K562 (cell line): Measurements from ENCODE around the gene ST3GAL3. TPM values are rescaled to one million over a fixed set of nuclear protein-coding genes. Genes with fewer than 3 reads are reported as not detected.

Source experiments
- BRF1 ChIP-seq: IDR thresholded peaks from 3 replicates; pipeline ENCODE4 v1.6.1; 2011; ENCODE audit warnings: borderline replicate concordance, mild to moderate bottlenecking; ENCODE audit not compliant: insufficient read length; ENCODE audit errors: extremely low read depth
- CHD1 ChIP-seq: fragments of 200-600 bp; sonication (generic); IDR thresholded peaks from one replicate; pipeline ENCODE4 v1.6.1; 2012; ENCODE audit warnings: mild to moderate bottlenecking, moderate library complexity, low read length, inconsistent platforms
- FOXM1 ChIP-seq, 2 experiments: fragments of 450-650 bp in 1 of 2; sonication (generic) in 1 of 2; formaldehyde crosslinking in 1 of 2; IDR thresholded peaks; 2 replicates each; pipeline versions ENCODE4 v1.6.1 to v1.9.0; 2017 to 2022; ENCODE audit warnings: low read depth in 2 of 2, mild to moderate bottlenecking in 2 of 2, missing genetic modification reagents in 1 of 2, moderate library complexity in 1 of 2
- MEIS2 ChIP-seq: fragments of 450-650 bp; IDR thresholded peaks from 2 replicates; pipeline ENCODE4 v1.6.1; 2014; ENCODE audit warnings: mild to moderate bottlenecking; ENCODE audit not compliant: partially characterized antibody
- SMAD3 ChIP-seq: fragments of 450-650 bp; formaldehyde crosslinking; conservative IDR thresholded peaks from 2 replicates; pipeline ENCODE4 v1.4.0; 2020; ENCODE audit warnings: mild to moderate bottlenecking
- SNIP1 ChIP-seq: fragments of 450-650 bp; IDR thresholded peaks from 2 replicates; pipeline ENCODE4 v1.7.1; 2017; ENCODE audit warnings: low read depth, mild to moderate bottlenecking
- TARDBP ChIP-seq: fragments of 450-650 bp; IDR thresholded peaks from 2 replicates; pipeline ENCODE4 v1.6.1; 2016
- ZBTB8A ChIP-seq: fragments of 450-650 bp; IDR thresholded peaks from 2 replicates; pipeline ENCODE4 v1.6.1; 2018; ENCODE audit warnings: mild to moderate bottlenecking, moderate library complexity; ENCODE audit not compliant: partially characterized antibody
- ZNF124 ChIP-seq: sonication (generic); formaldehyde crosslinking; IDR thresholded peaks from 2 replicates; pipeline ENCODE4 v1.8.1; 2022; ENCODE audit warnings: missing genetic modification reagents
- ZNF197 ChIP-seq: fragments of 200-800 bp; sonication (Bioruptor generic); IDR thresholded peaks from 2 replicates; pipeline ENCODE4 v1.6.1; 2016; ENCODE audit warnings: low read depth, missing genetic modification characterization, missing compliant biosample characterization
- ZNF445 ChIP-seq: fragments of 250-450 bp; sonication (Bioruptor Pico); IDR thresholded peaks from 2 replicates; pipeline ENCODE4 v1.4.0; 2020; ENCODE audit warnings: low read depth, mild to moderate bottlenecking, moderate library complexity
- ZNF586 ChIP-seq: fragments of 450-650 bp; formaldehyde crosslinking; conservative IDR thresholded peaks from 2 replicates; pipeline ENCODE4 v1.4.0; 2020; ENCODE audit warnings: mild to moderate bottlenecking, moderate library complexity
- polyA plus RNA-seq, 8 experiments: library from polyadenylated mRNA; depleted of rRNA in 4 of 8; stranded (reverse) in 5 of 8; unstranded in 3 of 8; fragments of >200 nt; fragmentation: Nextera tagmentation in 2 of 8; fragmentation: Illumina TruSeq in 1 of 8; extraction: Ambion mirVana in 2 of 8; extraction: Trizol in 1 of 8; gene quantifications; 2 replicates each; pipeline versions ENCODE4 v1.2.1 to v1.2.3, GENCODE V29; 2011 to 2014; ENCODE audit warnings: inconsistent platforms in 1 of 8, missing spikeins in 1 of 8
- total RNA-seq, 7 experiments: library from RNA; depleted of rRNA in 6 of 7; stranded (reverse); fragments of >200 nt in 6 of 7; fragmentation: Illumina TruSeq in 2 of 7; extraction: Trizol in 2 of 7; gene quantifications; 2 replicates each; pipeline versions ENCODE4 v1.2.1 to v1.2.3, GENCODE V29; 2011 to 2021; ENCODE audit warnings: low replicate concordance in 1 of 7
- TF ChIP-seq, protein P1 (sequence below): sonication (generic); formaldehyde crosslinking; IDR thresholded peaks from 2 replicates; pipeline ENCODE4 v1.8.1; 2022; ENCODE audit warnings: missing genetic modification reagents
- TF ChIP-seq, protein P2 (sequence below): fragments of 250-450 bp; sonication (Bioruptor Pico); IDR thresholded peaks from 2 replicates; pipeline ENCODE4 v1.8.0; 2021; ENCODE audit warnings: borderline replicate concordance, mild to moderate bottlenecking, moderate library complexity; ENCODE audit not compliant: poor library complexity, severe bottlenecking
- TF ChIP-seq, protein P3 (sequence below): fragments of 450-650 bp; formaldehyde crosslinking; IDR thresholded peaks from 2 replicates; pipeline ENCODE4 v1.4.0; 2020; ENCODE audit warnings: mild to moderate bottlenecking, moderate library complexity
- TF ChIP-seq, protein P4 (sequence below): sonication (generic); formaldehyde crosslinking; IDR thresholded peaks from 2 replicates; pipeline ENCODE4 v1.8.1; 2023; ENCODE audit warnings: mild to moderate bottlenecking, missing genetic modification reagents

ST3GAL3 gene
- total and polyA plus RNA-seq, 9 of the 15 experiments (the other 6 are each of a cell fraction or from before 2014, with no cell fraction given): 1.2 to 18.9 (median 11.0) TPM

DNA sequence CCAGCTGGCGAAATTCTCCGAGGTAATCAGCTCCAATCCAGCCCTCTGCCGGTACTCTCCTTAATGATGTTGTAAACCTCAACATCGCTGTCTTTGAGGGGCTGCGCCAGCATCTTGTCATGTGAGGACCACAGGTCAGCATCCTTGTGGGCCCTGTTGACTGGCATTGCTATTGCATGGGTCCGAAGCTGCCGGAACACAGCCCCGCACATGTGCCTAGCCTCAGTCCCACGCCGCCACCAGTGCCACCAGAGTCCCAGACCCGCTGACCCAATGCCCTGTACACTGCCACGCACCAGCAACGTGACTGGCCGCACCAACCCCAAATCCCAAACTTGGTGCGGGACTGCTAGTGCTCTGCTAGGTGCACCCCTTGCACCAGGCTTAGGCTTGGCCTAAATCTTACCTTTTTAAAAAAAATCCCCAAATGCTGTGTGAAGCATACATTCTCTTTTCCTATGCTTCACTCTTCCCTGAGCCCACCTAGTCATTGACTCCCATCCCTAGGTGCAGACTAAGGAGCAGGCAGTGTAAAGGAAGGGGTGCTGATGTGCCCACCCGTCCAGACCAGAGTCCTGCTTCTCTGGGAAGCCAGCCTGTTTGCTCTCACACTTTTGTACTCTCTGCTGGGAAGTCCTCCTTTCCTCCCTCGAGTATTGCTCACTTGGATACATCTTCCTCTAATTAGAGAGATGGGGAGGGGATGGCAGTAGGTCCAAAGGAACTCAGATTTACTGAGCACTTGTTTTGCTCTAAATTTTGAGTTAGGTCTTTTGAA lies 144.4 kb downstream of the ST3GAL3 start (continued):
- TF ChIP-seq, protein P1, sequence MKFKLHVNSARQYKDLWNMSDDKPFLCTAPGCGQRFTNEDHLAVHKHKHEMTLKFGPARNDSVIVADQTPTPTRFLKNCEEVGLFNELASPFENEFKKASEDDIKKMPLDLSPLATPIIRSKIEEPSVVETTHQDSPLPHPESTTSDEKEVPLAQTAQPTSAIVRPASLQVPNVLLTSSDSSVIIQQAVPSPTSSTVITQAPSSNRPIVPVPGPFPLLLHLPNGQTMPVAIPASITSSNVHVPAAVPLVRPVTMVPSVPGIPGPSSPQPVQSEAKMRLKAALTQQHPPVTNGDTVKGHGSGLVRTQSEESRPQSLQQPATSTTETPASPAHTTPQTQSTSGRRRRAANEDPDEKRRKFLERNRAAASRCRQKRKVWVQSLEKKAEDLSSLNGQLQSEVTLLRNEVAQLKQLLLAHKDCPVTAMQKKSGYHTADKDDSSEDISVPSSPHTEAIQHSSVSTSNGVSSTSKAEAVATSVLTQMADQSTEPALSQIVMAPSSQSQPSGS (CRISPR knock-in tag): no peak
- TF ChIP-seq ZNF445 (CRISPR knock-in tag): no peak
- TF ChIP-seq, protein P2, sequence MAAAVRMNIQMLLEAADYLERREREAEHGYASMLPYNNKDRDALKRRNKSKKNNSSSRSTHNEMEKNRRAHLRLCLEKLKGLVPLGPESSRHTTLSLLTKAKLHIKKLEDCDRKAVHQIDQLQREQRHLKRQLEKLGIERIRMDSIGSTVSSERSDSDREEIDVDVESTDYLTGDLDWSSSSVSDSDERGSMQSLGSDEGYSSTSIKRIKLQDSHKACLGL (CRISPR knock-in tag): no peak
- no peak for TF ChIP-seq BRF1
- no peak for TF ChIP-seq ZNF124 (CRISPR knock-in tag)
- TF ChIP-seq ZNF197 (CRISPR knock-in tag): no peak
- no peak for TF ChIP-seq ZNF586
- TF ChIP-seq SNIP1: no peak
- TF ChIP-seq SMAD3: no peak
- TF ChIP-seq FOXM1 (IDR thresholded peaks at IDR 0.05; ENCODE audit: low read depth): no peak
- TF ChIP-seq FOXM1 (CRISPR knock-in tag; IDR thresholded peaks at IDR 0.05; ENCODE audit: low read depth): no peak
- no peak for TF ChIP-seq ZBTB8A
- TF ChIP-seq, protein P3, sequence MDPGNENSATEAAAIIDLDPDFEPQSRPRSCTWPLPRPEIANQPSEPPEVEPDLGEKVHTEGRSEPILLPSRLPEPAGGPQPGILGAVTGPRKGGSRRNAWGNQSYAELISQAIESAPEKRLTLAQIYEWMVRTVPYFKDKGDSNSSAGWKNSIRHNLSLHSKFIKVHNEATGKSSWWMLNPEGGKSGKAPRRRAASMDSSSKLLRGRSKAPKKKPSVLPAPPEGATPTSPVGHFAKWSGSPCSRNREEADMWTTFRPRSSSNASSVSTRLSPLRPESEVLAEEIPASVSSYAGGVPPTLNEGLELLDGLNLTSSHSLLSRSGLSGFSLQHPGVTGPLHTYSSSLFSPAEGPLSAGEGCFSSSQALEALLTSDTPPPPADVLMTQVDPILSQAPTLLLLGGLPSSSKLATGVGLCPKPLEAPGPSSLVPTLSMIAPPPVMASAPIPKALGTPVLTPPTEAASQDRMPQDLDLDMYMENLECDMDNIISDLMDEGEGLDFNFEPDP: no peak
- no peak for TF ChIP-seq CHD1
- TF ChIP-seq, protein P4, sequence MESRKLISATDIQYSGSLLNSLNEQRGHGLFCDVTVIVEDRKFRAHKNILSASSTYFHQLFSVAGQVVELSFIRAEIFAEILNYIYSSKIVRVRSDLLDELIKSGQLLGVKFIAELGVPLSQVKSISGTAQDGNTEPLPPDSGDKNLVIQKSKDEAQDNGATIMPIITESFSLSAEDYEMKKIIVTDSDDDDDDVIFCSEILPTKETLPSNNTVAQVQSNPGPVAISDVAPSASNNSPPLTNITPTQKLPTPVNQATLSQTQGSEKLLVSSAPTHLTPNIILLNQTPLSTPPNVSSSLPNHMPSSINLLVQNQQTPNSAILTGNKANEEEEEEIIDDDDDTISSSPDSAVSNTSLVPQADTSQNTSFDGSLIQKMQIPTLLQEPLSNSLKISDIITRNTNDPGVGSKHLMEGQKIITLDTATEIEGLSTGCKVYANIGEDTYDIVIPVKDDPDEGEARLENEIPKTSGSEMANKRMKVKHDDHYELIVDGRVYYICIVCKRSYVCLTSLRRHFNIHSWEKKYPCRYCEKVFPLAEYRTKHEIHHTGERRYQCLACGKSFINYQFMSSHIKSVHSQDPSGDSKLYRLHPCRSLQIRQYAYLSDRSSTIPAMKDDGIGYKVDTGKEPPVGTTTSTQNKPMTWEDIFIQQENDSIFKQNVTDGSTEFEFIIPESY (CRISPR knock-in tag): no peak
- no peak for TF ChIP-seq MEIS2
- TF ChIP-seq TARDBP: no peak
